ENCODE results near the gene EIF6. TPM values are rescaled to one million over a fixed set of nuclear protein-coding genes. Genes with fewer than 3 reads are reported as not detected.
"Not testable (repeated sequence)": the region's sequence is repeated elsewhere in the genome, so short reads cannot be mapped to it uniquely, and the experiment has no call there.

The EIF6 gene
- total RNA-seq, 2 experiments from 2014 or later = 93.0 to 94.7 TPM

- Mint-ChIP-seq H3K4me3 (no peak overlapping the region), H3K4me1 (ENCODE audit: low read depth) (peaks cover 3% of the 10 kb centered on the region), H3K36me3 (ENCODE audit: low read depth) (peaks cover 3% of the 10 kb centered on the region), H3K27ac (no peak overlapping the region), H3K9me3 (no peaks in the 10 kb centered on the region), H3K27me3 (ENCODE audit: low read depth) (no peaks in the 10 kb centered on the region)
- DNase-seq = no peak
- CTCF ChIA-PET = interaction anchor here (0.6 to 1.4 kb wide), 4 partner anchors 20 to 126 kb away, joined by 3 read pairs; no protein-coding TSS in a partner anchor
- intact Hi-C loops (cut with micrococcal nuclease) = loop anchor here (10.0 kb wide), 1 partner anchor 396 kb away; the partner anchor contains the start of genes ACSS2 and GGT7
Observed at GRCh38 chr20:35271073-35271882, 13.3 kb downstream of the EIF6 start.

GRCh38 chr20:35270021-35270902, 14.3 kb downstream of the EIF6 start:
- no peak overlapping the region for H3K4me3 Mint-ChIP-seq
- no peaks in the 10 kb centered on the region for H3K27me3 Mint-ChIP-seq (ENCODE audit: low read depth)
- CTCF ChIA-PET = interaction anchor here (0.7 to 2.1 kb wide), 6 partner anchors 9 to 174 kb away, joined by 3 to 6 read pairs (median 3); partner anchors contain the start of gene EDEM2
- DNase-seq = no peak
- intact Hi-C loops (cut with micrococcal nuclease) = loop anchor here (10.0 kb wide), 1 partner anchor 395 kb away; the partner anchor contains the start of genes ACSS2 and GGT7
- H3K36me3 Mint-ChIP-seq (ENCODE audit: low read depth) = peaks cover 3% of the 10 kb centered on the region
- no peaks in the 10 kb centered on the region for H3K4me1 Mint-ChIP-seq (ENCODE audit: low read depth)
- H3K9me3 Mint-ChIP-seq = no peaks in the 10 kb centered on the region
- H3K27ac Mint-ChIP-seq = no peak overlapping the region

GRCh38 chr20:35269055-35269781, 15.4 kb downstream of the EIF6 start:
- H3K27ac Mint-ChIP-seq = no peak overlapping the region
- CTCF ChIA-PET = interaction anchor here (0.6 to 2.1 kb wide), 10 partner anchors 9 to 533 kb away, joined by 3 to 9 read pairs (median 6); partner anchors contain the start of gene EDEM2
- no peak overlapping the region for H3K4me3 Mint-ChIP-seq
- intact Hi-C loops (cut with micrococcal nuclease) = loop anchor here (1.0 kb wide), 1 partner anchor 124 kb away; no protein-coding TSS in a partner anchor
- H3K9me3 Mint-ChIP-seq = no peaks in the 10 kb centered on the region
- no peaks in the 10 kb centered on the region for H3K4me1 Mint-ChIP-seq (ENCODE audit: low read depth)
- H3K36me3 Mint-ChIP-seq (ENCODE audit: low read depth) = peaks cover 3% of the 10 kb centered on the region
- H3K27me3 Mint-ChIP-seq (ENCODE audit: low read depth) = no peaks in the 10 kb centered on the region
- DNase-seq = peak; percentile 64

GRCh38 chr20:35267092-35267491, 17.5 kb downstream of the EIF6 start:
- H3K4me3 Mint-ChIP-seq = no peak overlapping the region
- no peak for DNase-seq
- intact Hi-C loops (cut with micrococcal nuclease) = no loop called here
- CTCF ChIA-PET = interaction anchor here (1.1 kb wide), 2 partner anchors 37 to 171 kb away, joined by 3 read pairs; no protein-coding TSS in a partner anchor
- no peak overlapping the region for H3K27ac Mint-ChIP-seq
- no peaks in the 10 kb centered on the region for H3K9me3 Mint-ChIP-seq
- H3K36me3 Mint-ChIP-seq (ENCODE audit: low read depth) = peaks cover 3% of the 10 kb centered on the region
- H3K4me1 Mint-ChIP-seq (ENCODE audit: low read depth) = no peaks in the 10 kb centered on the region
- H3K27me3 Mint-ChIP-seq (ENCODE audit: low read depth) = no peaks in the 10 kb centered on the region

- Mint-ChIP-seq H3K4me3 (no peak overlapping the region), H3K27me3 (ENCODE audit: low read depth) (no peaks in the 10 kb centered on the region), H3K27ac (no peak overlapping the region), H3K4me1 (ENCODE audit: low read depth) (no peaks in the 10 kb centered on the region), H3K9me3 (no peaks in the 10 kb centered on the region), H3K36me3 (ENCODE audit: low read depth) (no peaks in the 10 kb centered on the region)
- intact Hi-C loops (cut with micrococcal nuclease) = no loop called here
- CTCF ChIA-PET = interaction anchor here (0.9 kb wide), 1 partner anchor 118 kb away, joined by 3 read pairs; no protein-coding TSS in a partner anchor
- DNase-seq = no peak
Observed at GRCh38 chr20:35264755-35265154, 19.8 kb downstream of the EIF6 start.

- Mint-ChIP-seq H3K4me1 (ENCODE audit: low read depth) (no peaks in the 10 kb centered on the region), H3K9me3 (no peaks in the 10 kb centered on the region), H3K4me3 (no peak overlapping the region), H3K36me3 (ENCODE audit: low read depth) (no peaks in the 10 kb centered on the region), H3K27ac (no peak overlapping the region), H3K27me3 (ENCODE audit: low read depth) (no peaks in the 10 kb centered on the region)
- no peak for DNase-seq
- CTCF ChIA-PET = interaction anchor here (0.6 kb wide), 1 partner anchor 741 kb away, joined by 3 read pairs; no protein-coding TSS in a partner anchor
- intact Hi-C loops (cut with micrococcal nuclease) = no loop called here
Observed at GRCh38 chr20:35263532-35264341, 20.8 kb downstream of the EIF6 start.

- CTCF ChIA-PET = interaction anchor here (0.6 kb wide), 1 partner anchor 740 kb away, joined by 3 read pairs; no protein-coding TSS in a partner anchor
- H3K27me3 Mint-ChIP-seq (ENCODE audit: low read depth); H3K4me1 Mint-ChIP-seq (ENCODE audit: low read depth); H3K4me3 Mint-ChIP-seq; H3K27ac Mint-ChIP-seq; DNase-seq; H3K36me3 Mint-ChIP-seq (ENCODE audit: low read depth); intact Hi-C loops (cut with micrococcal nuclease); H3K9me3 Mint-ChIP-seq: not testable (repeated sequence)
Observed at GRCh38 chr20:35262731-35263531, 21.6 kb downstream of the EIF6 start.

GRCh38 chr20:35262321-35262720, 22.3 kb downstream of the EIF6 start:
- H3K27me3 Mint-ChIP-seq (ENCODE audit: low read depth); DNase-seq; H3K36me3 Mint-ChIP-seq (ENCODE audit: low read depth); H3K27ac Mint-ChIP-seq; intact Hi-C loops (cut with micrococcal nuclease); H3K4me1 Mint-ChIP-seq (ENCODE audit: low read depth); H3K9me3 Mint-ChIP-seq; CTCF ChIA-PET; H3K4me3 Mint-ChIP-seq: not testable (repeated sequence)

- intact Hi-C loops (cut with micrococcal nuclease) = no loop called here
- CTCF ChIA-PET = interaction anchor here (1.1 to 1.3 kb wide), 2 partner anchors 9 to 42 kb away, joined by 3 to 6 read pairs; no protein-coding TSS in a partner anchor
- no peak overlapping the region for H3K4me3 Mint-ChIP-seq
Observed at GRCh38 chr20:35260426-35260825, 24.1 kb downstream of the EIF6 start.

GRCh38 chr20:35257175-35257909, 27.2 kb downstream of the EIF6 start:
- Mint-ChIP-seq H3K27me3 (ENCODE audit: low read depth) (no peaks in the 10 kb centered on the region), H3K4me3 (no peak overlapping the region), H3K9me3 (no peaks in the 10 kb centered on the region), H3K4me1 (ENCODE audit: low read depth) (peaks cover 2% of the 10 kb centered on the region), H3K36me3 (ENCODE audit: low read depth) (peaks cover 1% of the 10 kb centered on the region), H3K27ac (no peak overlapping the region)
- intact Hi-C loops (cut with micrococcal nuclease) = no loop called here
- CTCF ChIA-PET = interaction anchor here (0.7 kb wide), 1 partner anchor 12 kb away, joined by 6 read pairs; no protein-coding TSS in a partner anchor
- DNase-seq = no peak

More at GRCh38 chr20:35260426-35260825, 24.1 kb downstream of the EIF6 start:
- no peaks in the 10 kb centered on the region for H3K36me3 Mint-ChIP-seq (ENCODE audit: low read depth)
- H3K27me3 Mint-ChIP-seq (ENCODE audit: low read depth) = no peaks in the 10 kb centered on the region
- H3K4me1 Mint-ChIP-seq (ENCODE audit: low read depth) = no peaks in the 10 kb centered on the region
- no peak for DNase-seq
- H3K27ac Mint-ChIP-seq = no peak overlapping the region
- H3K9me3 Mint-ChIP-seq = no peaks in the 10 kb centered on the region

Data from activated naive CD4-positive, alpha-beta T cell treated with anti-CD3 and anti-CD28 coated beads for 36 hours (primary cell).